GM19035 (cell line): Measurements from ENCODE around the gene MALSU1.
A peak's percentile ranks its signal among the peaks of the same experiment; 100 is the strongest.

Experiments used
- ATAC-seq: cut with Tn5 transposase; IDR thresholded peaks from one replicate; pipeline ENCODE4 v1.9.1; 2021; ENCODE audit not compliant: unreplicated experiment

The MALSU1 gene

GRCh38 chr7:23335136-23335535 is 36.0 kb downstream of the MALSU1 start:
- no peak for ATAC-seq

DNA sequence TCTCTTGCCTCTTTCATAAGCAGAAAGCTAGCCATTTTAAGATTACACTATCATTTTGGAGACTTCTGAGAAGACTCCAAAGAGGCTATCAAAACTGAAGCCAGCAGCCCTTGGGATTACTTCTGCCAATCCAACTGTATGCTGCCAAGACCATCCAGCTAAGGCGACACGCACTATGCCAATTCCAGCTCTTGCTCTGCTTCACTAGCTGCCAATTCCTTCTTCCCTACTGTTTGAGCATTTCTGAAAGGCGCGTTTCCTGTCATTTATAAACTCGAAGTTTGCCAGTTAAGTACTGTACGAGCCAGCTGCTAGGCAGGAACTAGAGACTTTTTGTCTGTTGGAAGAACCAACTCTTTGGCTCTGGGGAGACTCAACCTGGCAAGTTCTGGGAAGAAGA is 36.5 kb downstream of the MALSU1 start:
- no peak for ATAC-seq

- ATAC-seq, result no peak
Measured at GRCh38 chr7:23336086-23336485, 36.9 kb downstream of the MALSU1 start.

- no peak for ATAC-seq
Measured at GRCh38 chr7:23336799-23337283, 37.7 kb downstream of the MALSU1 start.

GRCh38 chr7:23337374-23337773 is 38.2 kb downstream of the MALSU1 start:
- no peak for ATAC-seq

DNA sequence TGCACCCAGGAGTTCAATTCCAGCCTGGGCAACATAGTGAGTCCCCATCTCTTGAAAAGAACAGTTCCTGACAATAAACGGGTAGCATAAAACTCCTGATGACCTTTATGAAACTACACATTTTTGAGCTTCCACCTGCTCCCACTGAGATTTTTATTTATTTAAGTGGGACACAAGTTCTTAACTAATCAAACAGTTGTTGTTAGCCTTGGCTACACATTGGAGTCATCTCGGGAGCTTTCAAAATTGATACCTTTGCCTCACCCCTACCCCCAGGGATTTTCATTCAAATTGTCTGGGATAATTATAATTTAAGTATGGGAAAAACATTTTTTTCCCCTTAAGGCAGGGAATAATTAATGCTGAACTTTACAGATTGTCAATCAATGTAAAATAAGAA is 39.3 kb downstream of the MALSU1 start:
- no peak for ATAC-seq

DNA sequence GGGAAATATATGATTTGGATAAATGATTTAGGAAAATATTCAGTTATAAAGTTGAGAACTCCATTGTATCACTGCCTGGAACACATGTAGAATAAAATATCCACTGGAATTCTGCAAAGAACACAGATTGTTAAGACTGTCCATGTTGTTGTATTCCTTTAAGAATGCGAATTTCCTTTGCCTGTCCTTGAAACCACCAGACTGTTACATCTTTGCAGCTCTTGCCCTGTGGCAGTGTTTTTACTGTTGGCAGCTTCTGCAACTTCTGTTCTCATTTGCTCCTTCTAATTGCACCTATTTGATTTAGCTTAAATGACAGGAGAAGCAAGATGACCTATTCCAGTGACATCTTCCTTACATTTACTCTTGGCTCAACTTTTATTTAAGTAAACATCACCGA is 39.7 kb downstream of the MALSU1 start:
- no peak for ATAC-seq

GRCh38 chr7:23341846-23342598 is 42.9 kb downstream of the MALSU1 start:
- no peak for ATAC-seq

- ATAC-seq, result no peak
Measured at GRCh38 chr7:23343102-23343501, 44.0 kb downstream of the MALSU1 start.

DNA sequence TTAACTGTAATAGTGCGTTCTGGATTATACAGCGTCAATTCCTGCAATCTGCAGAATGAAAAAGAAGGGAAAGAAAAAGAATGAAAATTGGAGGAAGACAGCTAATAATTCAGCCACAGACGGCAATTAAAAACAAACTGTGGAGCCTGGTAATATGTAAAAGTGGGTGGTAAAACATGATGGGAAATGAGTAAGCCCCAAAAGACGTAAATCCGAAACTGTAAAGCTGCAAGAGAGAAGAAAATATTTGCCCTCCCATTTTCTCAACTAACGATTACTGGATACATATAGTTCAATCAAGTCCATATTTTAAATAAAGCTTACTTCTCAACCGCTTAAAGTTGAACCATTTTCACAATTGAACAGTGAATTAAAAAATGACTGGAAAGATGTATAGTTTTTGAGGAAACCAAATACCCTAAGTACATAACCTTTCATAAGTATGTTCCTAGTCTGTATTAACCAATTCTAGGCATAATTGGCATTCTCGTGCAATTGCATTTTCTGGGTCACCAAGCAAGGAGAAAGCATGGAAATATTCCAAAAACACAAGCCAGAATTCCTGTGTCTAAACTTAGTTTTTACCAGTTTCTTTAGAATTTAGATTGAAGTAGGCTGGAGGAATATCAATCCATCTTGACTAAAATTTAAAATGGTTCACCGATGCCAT is 44.8 kb downstream of the MALSU1 start:
- no peak for ATAC-seq

DNA sequence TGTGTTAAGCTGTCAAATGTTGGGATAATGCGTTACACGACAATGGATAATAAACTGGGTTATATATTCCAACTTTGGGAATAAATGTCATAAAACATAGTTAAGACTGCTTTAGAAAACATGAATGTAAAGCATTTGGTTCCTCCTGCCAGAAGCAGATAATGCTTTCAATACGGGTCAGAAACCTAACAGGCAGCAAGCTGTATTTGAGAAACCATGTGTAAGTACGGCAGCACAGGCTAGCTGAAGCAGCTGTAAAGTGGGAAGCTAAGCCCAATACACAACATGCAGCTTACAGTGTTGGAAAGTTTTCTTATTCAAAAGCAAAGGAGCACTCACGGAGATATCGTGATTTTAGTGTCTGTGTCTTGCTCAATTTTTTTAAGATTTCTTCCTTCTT is 46.5 kb downstream of the MALSU1 start:
- no peak for ATAC-seq

- ATAC-seq, result no peak
Measured at GRCh38 chr7:23346316-23346715, 47.2 kb downstream of the MALSU1 start.

GRCh38 chr7:23347033-23347681 is 48.0 kb downstream of the MALSU1 start:
- no peak for ATAC-seq

DNA sequence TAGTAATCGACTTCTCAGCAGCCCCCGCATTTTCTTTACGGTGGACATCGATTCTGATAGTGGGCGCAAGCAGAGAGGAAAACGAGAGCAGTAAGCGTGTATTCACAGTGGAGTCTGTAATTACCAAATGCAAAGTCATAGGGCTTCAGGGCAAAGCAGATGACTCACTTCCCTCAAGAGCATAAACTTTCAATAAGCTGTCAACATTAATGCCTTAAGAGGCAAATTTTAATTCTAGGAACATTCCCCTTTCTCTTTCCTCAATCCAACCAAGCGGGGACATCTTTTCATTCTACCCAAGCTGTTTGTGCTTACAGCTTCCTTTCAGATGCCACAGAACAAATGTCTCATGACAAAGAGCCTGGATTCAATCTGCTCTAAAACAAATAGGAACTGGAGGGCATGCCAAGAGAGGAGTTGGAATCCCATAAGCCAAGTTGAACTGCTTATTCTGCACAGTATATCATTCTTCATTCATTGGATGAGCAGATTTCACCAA is 48.6 kb downstream of the MALSU1 start:
- ATAC-seq, result no peak

GRCh38 chr7:23349484-23350157 is 50.5 kb downstream of the MALSU1 start:
- ATAC-seq, result no peak

DNA sequence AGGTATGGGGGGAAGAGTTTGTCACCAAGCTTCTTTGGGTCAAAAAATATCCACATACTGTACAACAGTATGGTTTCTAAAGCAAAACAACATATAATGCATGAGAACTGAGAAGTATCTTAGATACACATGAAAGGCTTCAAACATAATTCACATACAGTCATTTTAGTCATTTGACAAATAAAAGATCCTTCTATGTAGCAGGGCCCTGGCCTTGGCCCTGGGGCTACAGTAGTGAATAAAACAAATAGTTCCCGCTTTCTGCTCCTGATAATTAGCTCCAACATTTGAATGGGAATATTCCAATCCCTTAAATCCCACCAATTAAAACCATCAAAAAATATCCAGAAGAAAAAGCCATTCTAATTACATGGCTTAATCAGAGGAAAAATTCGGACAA is 51.3 kb downstream of the MALSU1 start:
- ATAC-seq, result no peak

DNA sequence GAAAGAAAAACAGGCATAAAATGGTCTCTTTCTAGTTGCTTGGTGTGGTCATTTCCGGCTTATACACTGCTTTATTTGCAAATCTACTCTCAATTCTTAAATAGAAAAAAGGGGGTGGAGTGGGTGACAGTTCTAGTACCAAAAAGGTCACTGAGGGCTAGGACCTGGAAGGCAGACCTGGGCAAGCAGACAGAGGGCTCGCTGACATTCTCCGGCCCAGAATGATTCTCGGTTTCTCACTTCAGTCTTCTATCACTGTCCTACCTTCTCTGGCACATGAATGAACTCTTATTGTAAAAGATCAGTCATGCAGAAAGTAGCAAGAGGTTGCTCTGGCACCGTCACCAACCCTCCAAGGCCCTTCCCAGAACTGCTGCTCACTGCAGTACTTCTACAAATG is 54.0 kb downstream of the MALSU1 start:
- ATAC-seq, result no peak

- no peak for ATAC-seq
Measured at GRCh38 chr7:23356168-23356567, 57.0 kb downstream of the MALSU1 start.

DNA sequence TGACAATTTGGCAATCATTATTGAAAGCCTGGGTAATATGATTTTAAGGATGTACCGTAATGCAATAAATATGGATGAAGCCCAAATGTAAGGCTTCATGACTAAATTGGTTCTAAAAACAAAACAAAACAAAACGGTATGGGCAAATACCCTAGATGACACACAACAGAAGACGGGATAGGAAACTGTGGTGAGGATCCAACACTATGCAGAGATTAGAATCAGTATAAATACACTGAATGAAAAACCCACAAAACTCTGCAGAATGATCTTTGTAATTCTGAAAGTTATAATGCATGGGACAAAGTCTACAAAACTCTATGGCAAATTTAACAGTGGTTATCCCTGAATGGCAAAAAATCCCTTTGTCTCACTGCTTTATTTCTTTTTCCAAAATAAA is 57.6 kb downstream of the MALSU1 start:
- ATAC-seq, result no peak

DNA sequence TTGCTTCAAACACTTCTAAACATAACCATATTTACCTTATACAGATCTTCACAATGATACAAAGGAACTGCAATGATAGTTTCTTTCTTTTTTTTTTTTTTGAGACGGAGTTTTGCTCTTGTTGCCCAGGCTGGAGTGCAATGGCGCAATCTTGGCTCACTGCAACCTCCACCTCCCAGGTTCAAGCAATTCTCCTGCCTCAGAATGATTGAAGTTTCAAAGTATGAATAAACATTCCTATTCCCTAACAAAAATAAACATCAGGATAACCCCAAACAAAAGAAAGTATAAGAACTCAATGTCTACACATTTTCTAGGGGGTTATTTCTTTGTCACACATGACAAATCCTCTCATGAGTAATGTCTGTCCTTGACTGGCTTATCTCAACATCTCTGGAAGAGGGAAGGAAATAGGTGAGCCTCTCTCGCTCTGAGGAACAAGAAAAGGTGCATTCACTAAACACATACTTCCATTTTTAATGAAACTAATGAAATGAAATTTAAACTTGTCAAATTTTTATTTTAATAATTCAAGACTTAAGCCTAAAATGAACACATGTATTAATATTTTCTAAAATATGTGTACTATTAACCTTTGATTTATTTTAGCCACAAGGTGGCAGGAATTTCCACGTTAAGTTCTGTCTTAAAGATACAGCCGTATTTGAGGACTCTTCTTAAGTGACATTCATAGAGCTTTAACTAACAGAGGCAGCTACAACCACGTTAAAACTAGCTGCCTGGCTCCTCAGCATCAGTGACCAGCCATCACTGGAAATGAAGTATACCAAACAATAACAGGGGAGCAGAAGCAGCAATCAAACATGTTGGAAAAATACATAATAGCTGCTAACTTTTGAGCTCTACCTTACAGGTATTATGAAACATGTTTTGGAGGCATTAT is 58.3 kb downstream of the MALSU1 start:
- peak; percentile 60 for ATAC-seq
